Activated CD8-positive, alpha-beta T cell treated with anti-CD3 and anti-CD28 coated beads, Interleukin-2, amount 10 ng/mL, durations not matched to agents 7 days and 5 days (primary cell): ENCODE results near the gene AEBP2. TPM values are rescaled to one million over a fixed set of nuclear protein-coding genes. Genes with fewer than 3 reads are reported as not detected.

Source experiments
- ATAC-seq: fragments of 150-1000 bp; cut with Tn5 transposase; one replicate; pipeline ENCODE4 v1.10.0; 2021; ENCODE audit warnings: moderate library complexity
- CTCF ChIA-PET: fragments of 350-600 bp; sonication (Branson Sonifier 250); formaldehyde crosslinking; loops from one replicate; lab custom pipeline; 2021; ENCODE audit warnings: antibody characterized with exemption; lab: Charles Lee
- POLR2A ChIA-PET: fragments of 350-600 bp; sonication (Branson Sonifier 250); formaldehyde crosslinking; loops from one replicate; lab custom pipeline; 2021; ENCODE audit warnings: antibody characterized with exemption; lab: Charles Lee
- DNase-seq: peaks from one replicate; pipeline ENCODE4 v3.0.0-alpha.2; 2020
- H3K27ac Mint-ChIP-seq: one replicate; pipeline ENCODE4 v1.8.0; 2021; ENCODE audit warnings: mild to moderate bottlenecking, mixed read lengths
- H3K27me3 Mint-ChIP-seq: one replicate; pipeline ENCODE4 v1.8.0; 2021; ENCODE audit warnings: low read depth, mixed read lengths
- H3K36me3 Mint-ChIP-seq: one replicate; pipeline ENCODE4 v1.8.0; 2021; ENCODE audit warnings: low read depth, mixed read lengths
- H3K4me1 Mint-ChIP-seq: one replicate; pipeline ENCODE4 v1.8.0; 2021; ENCODE audit warnings: low read depth, mixed read lengths
- H3K4me3 Mint-ChIP-seq: one replicate; pipeline ENCODE4 v1.8.0; 2021; ENCODE audit warnings: mild to moderate bottlenecking, mixed read lengths
- H3K9me3 Mint-ChIP-seq: one replicate; pipeline ENCODE4 v1.8.0; 2022; ENCODE audit warnings: mixed read lengths; ENCODE audit not compliant: insufficient read depth
- total RNA-seq, 2 experiments: library from RNA; stranded (reverse); gene quantifications; one replicate each; pipeline ENCODE4 v1.2.3, GENCODE V29; 2021

Gene AEBP2
- total RNA-seq, 2 experiments from 2014 or later = 57.3 to 57.4 TPM

DNA sequence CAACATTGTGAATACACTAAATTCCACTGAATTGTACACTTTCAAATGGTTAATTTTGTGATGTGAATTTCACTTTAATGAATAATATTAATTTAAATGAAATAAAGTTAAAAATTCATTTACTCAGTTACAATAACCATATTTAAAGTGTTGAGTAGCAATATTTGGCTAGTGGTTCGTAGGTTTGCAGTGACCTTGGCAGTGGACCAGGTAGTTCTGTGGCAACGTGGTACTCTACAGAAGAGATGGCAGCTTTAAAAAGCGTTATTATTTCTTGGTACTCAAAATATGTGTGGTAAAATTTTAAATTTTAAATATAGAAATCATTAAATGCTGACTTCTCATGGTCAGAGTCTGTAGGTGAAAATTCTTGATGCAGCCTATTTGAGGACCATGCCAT is 51.6 kb downstream of the AEBP2 start:
- peaks cover 42% of the 10 kb centered on the region for H3K36me3 Mint-ChIP-seq
- no peaks in the 10 kb centered on the region for H3K27me3 Mint-ChIP-seq
- POLR2A ChIA-PET = no interaction called here

DNA sequence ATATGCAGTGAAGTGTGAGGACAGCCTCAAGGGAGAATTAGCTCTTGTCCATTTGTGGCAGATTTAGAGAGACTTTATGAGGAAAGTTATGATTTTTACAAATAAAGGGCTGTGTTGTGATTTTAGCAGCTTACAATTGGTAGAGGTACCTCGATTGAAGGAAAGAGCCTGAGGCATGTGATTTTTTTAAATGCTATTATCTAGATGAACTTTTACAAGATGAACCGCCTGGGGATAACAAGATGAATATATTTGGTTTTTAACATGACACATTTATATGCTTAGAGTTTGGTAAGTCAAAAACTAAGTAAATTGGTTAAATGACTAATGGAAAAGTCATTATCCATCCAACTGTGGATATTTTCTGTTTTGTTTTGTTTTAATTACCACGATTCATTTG is 52.6 kb downstream of the AEBP2 start:
- H3K9me3 Mint-ChIP-seq = no peaks in the 10 kb centered on the region
- CTCF ChIA-PET = no interaction called here

More for the DNA sequence above, 51.6 kb downstream of the AEBP2 start:
- no peak for ATAC-seq
- Mint-ChIP-seq H3K4me1 (peaks cover 17% of the 10 kb centered on the region), H3K4me3 (no peak overlapping the region), H3K9me3 (no peaks in the 10 kb centered on the region), H3K27ac (no peak overlapping the region)
- CTCF ChIA-PET = no interaction called here
- DNase-seq = no peak

DNA sequence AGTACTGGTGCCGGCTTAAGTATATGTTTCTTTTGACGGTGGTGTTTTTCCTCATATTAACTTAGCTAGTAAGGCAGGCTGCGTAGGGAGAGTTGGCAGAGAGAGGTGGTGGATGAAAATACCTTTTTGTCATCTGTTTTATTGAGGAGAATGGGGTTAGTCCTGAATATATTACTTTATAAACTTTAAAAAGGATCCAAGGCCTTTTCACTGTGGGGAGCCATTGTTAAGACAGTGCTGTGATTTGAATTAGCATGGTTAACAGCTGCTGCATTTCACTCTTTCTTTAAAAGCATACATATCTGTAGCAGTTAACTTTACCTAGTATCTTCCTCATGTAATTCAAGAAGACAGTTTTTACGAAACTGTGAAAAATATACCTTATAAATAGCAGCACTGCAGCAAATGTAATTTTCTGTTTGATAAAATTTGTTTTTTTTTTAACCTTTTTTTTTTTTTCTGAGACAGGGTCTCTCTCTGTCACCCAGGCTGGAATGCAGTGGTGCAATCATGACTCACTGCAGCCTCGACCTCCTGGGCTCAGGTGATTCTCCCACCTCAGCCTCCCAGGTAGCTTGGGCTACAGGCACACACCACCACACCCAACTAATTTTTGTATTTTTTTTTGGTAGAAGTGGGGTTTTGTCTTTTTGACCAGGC is 57.1 kb downstream of the AEBP2 start:
- DNase-seq = no peak
- no peaks in the 10 kb centered on the region for H3K27me3 Mint-ChIP-seq
- ATAC-seq = no peak
- peaks cover 12% of the 10 kb centered on the region for H3K4me1 Mint-ChIP-seq
- peaks cover 42% of the 10 kb centered on the region for H3K36me3 Mint-ChIP-seq
- CTCF ChIA-PET = no interaction called here
- POLR2A ChIA-PET = interaction anchor here (0.7 kb wide), 1 partner anchor 26 kb away, joined by 3 read pairs; no protein-coding TSS in a partner anchor
- no peak overlapping the region for H3K27ac Mint-ChIP-seq
- no peak overlapping the region for H3K4me3 Mint-ChIP-seq
- no peaks in the 10 kb centered on the region for H3K9me3 Mint-ChIP-seq

More for the DNA sequence above, 52.6 kb downstream of the AEBP2 start:
- no peak overlapping the region for H3K27ac Mint-ChIP-seq
- H3K4me3 Mint-ChIP-seq = no peak overlapping the region
- POLR2A ChIA-PET = no interaction called here
- H3K4me1 Mint-ChIP-seq = peaks cover 11% of the 10 kb centered on the region
- H3K27me3 Mint-ChIP-seq = no peaks in the 10 kb centered on the region
- DNase-seq (no peak), ATAC-seq (no peak)
- peaks cover 35% of the 10 kb centered on the region for H3K36me3 Mint-ChIP-seq

DNA sequence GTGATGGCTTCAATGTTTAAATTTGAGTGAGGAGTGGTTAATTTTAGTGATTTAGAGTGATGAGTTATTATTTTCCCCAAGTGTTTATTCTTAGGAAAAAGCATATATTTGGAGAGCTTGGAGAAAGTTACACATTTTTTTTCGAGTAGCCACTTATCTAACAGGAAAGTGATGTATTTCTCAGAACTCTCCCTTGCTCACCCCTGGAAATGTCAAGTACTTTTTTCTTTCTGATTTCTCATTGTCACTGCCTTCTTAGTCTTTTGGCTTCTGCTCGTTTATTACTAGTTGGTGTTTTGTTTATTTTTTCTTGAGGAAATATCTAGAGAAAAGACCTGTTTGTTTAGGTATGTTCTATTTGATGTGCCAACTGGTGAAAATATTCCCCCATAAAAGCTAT is 58.8 kb downstream of the AEBP2 start:
- ATAC-seq (no peak), DNase-seq (no peak)
- H3K27ac Mint-ChIP-seq = no peak overlapping the region
- CTCF ChIA-PET = interaction anchor here (1.6 kb wide), 1 partner anchor 11 kb away, joined by 5 read pairs; no protein-coding TSS in a partner anchor
- no peaks in the 10 kb centered on the region for H3K9me3 Mint-ChIP-seq
- H3K36me3 Mint-ChIP-seq = peaks cover 55% of the 10 kb centered on the region
- peaks cover 14% of the 10 kb centered on the region for H3K4me1 Mint-ChIP-seq
- no peak overlapping the region for H3K4me3 Mint-ChIP-seq
- no peaks in the 10 kb centered on the region for H3K27me3 Mint-ChIP-seq
- POLR2A ChIA-PET = no interaction called here

- DNase-seq = no peak
- H3K27ac Mint-ChIP-seq = no peak overlapping the region
Observed at GRCh38 chr12:19499030-19499429, 59.7 kb downstream of the AEBP2 start.

GRCh38 chr12:19506497-19506896 is 67.2 kb downstream of the AEBP2 start:
- Mint-ChIP-seq H3K4me1 (peaks cover 9% of the 10 kb centered on the region), H3K4me3 (no peak overlapping the region), H3K27ac (peak overlapping the region; percentile 23), H3K36me3 (peaks cover 49% of the 10 kb centered on the region), H3K27me3 (no peaks in the 10 kb centered on the region), H3K9me3 (no peaks in the 10 kb centered on the region)
- ATAC-seq (no peak), DNase-seq (no peak)
- POLR2A ChIA-PET = no interaction called here
- CTCF ChIA-PET = interaction anchor here (1.0 kb wide), 1 partner anchor 22 kb away, joined by 3 read pairs; no protein-coding TSS in a partner anchor

More at GRCh38 chr12:19499030-19499429, 59.7 kb downstream of the AEBP2 start:
- no peak overlapping the region for H3K4me3 Mint-ChIP-seq
- no peaks in the 10 kb centered on the region for H3K9me3 Mint-ChIP-seq
- peaks cover 15% of the 10 kb centered on the region for H3K4me1 Mint-ChIP-seq
- no peak for ATAC-seq
- ChIA-PET CTCF (interaction anchor here (1.4 to 1.6 kb wide), 2 partner anchors 10 to 74 kb away, joined by 3 to 5 read pairs; no protein-coding TSS in a partner anchor), POLR2A (interaction anchor here (0.6 kb wide), 2 partner anchors 18 to 549 kb away, joined by 3 read pairs; no protein-coding TSS in a partner anchor)
- H3K27me3 Mint-ChIP-seq = no peaks in the 10 kb centered on the region
- H3K36me3 Mint-ChIP-seq = peaks cover 53% of the 10 kb centered on the region

GRCh38 chr12:19507823-19508222 is 68.5 kb downstream of the AEBP2 start:
- H3K27me3 Mint-ChIP-seq = no peaks in the 10 kb centered on the region
- peaks cover 9% of the 10 kb centered on the region for H3K4me1 Mint-ChIP-seq
- peaks cover 44% of the 10 kb centered on the region for H3K36me3 Mint-ChIP-seq
- no peak overlapping the region for H3K4me3 Mint-ChIP-seq
- no peak for ATAC-seq
- no peak overlapping the region for H3K27ac Mint-ChIP-seq
- POLR2A ChIA-PET = no interaction called here
- DNase-seq = no peak
- CTCF ChIA-PET = no interaction called here
- no peaks in the 10 kb centered on the region for H3K9me3 Mint-ChIP-seq

GRCh38 chr12:19510461-19510860 is 71.2 kb downstream of the AEBP2 start:
- no peak for ATAC-seq
- H3K27ac Mint-ChIP-seq = no peak overlapping the region
- POLR2A ChIA-PET = no interaction called here
- CTCF ChIA-PET = no interaction called here
- no peak for DNase-seq
- no peaks in the 10 kb centered on the region for H3K9me3 Mint-ChIP-seq
- peaks cover 8% of the 10 kb centered on the region for H3K4me1 Mint-ChIP-seq
- H3K4me3 Mint-ChIP-seq = no peak overlapping the region
- H3K36me3 Mint-ChIP-seq = peaks cover 45% of the 10 kb centered on the region
- H3K27me3 Mint-ChIP-seq = no peaks in the 10 kb centered on the region

GRCh38 chr12:19515179-19515578 is 75.9 kb downstream of the AEBP2 start:
- H3K27me3 Mint-ChIP-seq = no peaks in the 10 kb centered on the region
- POLR2A ChIA-PET = no interaction called here
- CTCF ChIA-PET = no interaction called here
- no peak overlapping the region for H3K27ac Mint-ChIP-seq
- H3K36me3 Mint-ChIP-seq = peaks cover 45% of the 10 kb centered on the region
- peaks cover 5% of the 10 kb centered on the region for H3K4me1 Mint-ChIP-seq
- H3K4me3 Mint-ChIP-seq = no peak overlapping the region
- no peaks in the 10 kb centered on the region for H3K9me3 Mint-ChIP-seq
- DNase-seq (no peak), ATAC-seq (no peak)

- H3K4me3 Mint-ChIP-seq = no peak overlapping the region
- no peaks in the 10 kb centered on the region for H3K9me3 Mint-ChIP-seq
- DNase-seq = no peak
- H3K4me1 Mint-ChIP-seq = peaks cover 5% of the 10 kb centered on the region
- no peak overlapping the region for H3K27ac Mint-ChIP-seq
- no peak for ATAC-seq
- no peaks in the 10 kb centered on the region for H3K27me3 Mint-ChIP-seq
- CTCF ChIA-PET = no interaction called here
- POLR2A ChIA-PET = no interaction called here
- H3K36me3 Mint-ChIP-seq = peaks cover 34% of the 10 kb centered on the region
Observed at GRCh38 chr12:19517583-19517982, 78.3 kb downstream of the AEBP2 start.

- Mint-ChIP-seq H3K4me1 (peaks cover 5% of the 10 kb centered on the region), H3K27ac (no peak overlapping the region), H3K4me3 (no peak overlapping the region), H3K36me3 (peaks cover 34% of the 10 kb centered on the region), H3K9me3 (no peaks in the 10 kb centered on the region), H3K27me3 (no peaks in the 10 kb centered on the region)
- ChIA-PET POLR2A (no interaction called here), CTCF (no interaction called here)
- ATAC-seq = no peak
- DNase-seq = no peak
Observed at GRCh38 chr12:19518209-19518608, 78.9 kb downstream of the AEBP2 start.

DNA sequence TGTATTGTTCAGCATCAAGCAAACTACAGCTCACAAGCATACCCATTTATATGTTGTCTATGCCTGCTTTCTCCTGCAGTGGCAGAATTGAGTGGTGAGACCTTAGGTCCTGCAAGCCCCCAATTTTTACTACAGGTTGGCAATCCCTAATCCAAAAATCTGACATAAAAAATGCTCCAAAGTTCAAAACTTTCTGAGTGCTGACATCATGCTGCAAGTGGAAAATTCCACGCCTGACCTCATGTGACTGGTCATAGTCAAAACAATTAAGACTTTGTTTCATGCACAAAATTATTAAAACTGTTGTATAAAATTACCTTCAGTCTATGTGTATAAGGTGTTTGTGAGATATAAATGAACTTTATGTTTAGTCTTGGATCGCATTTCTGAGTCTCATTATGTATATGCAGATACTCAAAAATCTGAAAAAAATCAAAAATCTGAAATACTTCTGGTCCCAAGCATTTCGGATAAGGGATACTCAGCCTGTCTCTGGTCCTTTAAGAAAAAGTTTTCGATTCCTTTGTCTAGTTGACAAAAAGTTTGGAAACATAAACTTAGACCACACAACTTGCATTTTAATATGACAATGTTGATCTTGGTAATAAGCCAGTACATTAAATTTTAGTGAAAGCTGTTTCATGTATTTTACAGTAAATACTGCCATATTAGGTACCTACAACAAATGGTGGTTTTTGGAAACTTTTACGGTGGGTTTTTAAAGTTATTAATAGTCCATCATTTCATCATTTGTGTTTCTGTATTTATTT is 81.5 kb downstream of the AEBP2 start:
- ChIA-PET POLR2A (no interaction called here), CTCF (no interaction called here)
- Mint-ChIP-seq H3K4me3 (no peak overlapping the region), H3K9me3 (no peaks in the 10 kb centered on the region), H3K4me1 (peaks cover 3% of the 10 kb centered on the region), H3K36me3 (peaks cover 24% of the 10 kb centered on the region), H3K27me3 (no peaks in the 10 kb centered on the region), H3K27ac (no peak overlapping the region)
- DNase-seq (no peak), ATAC-seq (no peak)
